HepG2 (cell line): ENCODE results near the gene ARMC2. TPM values are rescaled to one million over a fixed set of nuclear protein-coding genes. Genes with fewer than 3 reads are reported as not detected.

ENCODE experiments used
- ARHGAP35 ChIP-seq: sonication (generic); formaldehyde crosslinking; IDR thresholded peaks from 2 replicates; pipeline ENCODE4 v1.9.0; 2022; ENCODE audit warnings: mild to moderate bottlenecking, inconsistent platforms, moderate library complexity, missing genetic modification reagents, borderline replicate concordance
- ARNT ChIP-seq: fragments of 450-650 bp; IDR thresholded peaks from 2 replicates; pipeline ENCODE4 v1.6.1; 2017
- ELF1 ChIP-seq: sonication (generic); formaldehyde crosslinking; IDR thresholded peaks from 2 replicates; pipeline ENCODE4 v1.4.0; 2020; ENCODE audit warnings: missing genetic modification reagents
- FUBP1 ChIP-seq: sonication (generic); formaldehyde crosslinking; IDR thresholded peaks from 2 replicates; pipeline ENCODE4 v1.5.1; 2020; ENCODE audit warnings: missing genetic modification reagents, mild to moderate bottlenecking, borderline replicate concordance
- HOXA9 ChIP-seq: sonication (generic); formaldehyde crosslinking; IDR thresholded peaks from 2 replicates; pipeline ENCODE4 v1.8.1; 2022; ENCODE audit warnings: missing genetic modification reagents, mild to moderate bottlenecking, moderate library complexity, borderline replicate concordance
- KDM5A ChIP-seq: fragments of 200-600 bp; sonication (generic); IDR thresholded peaks from 2 replicates; pipeline ENCODE4 v1.7.0; 2018; ENCODE audit warnings: antibody characterized with exemption, mild to moderate bottlenecking, low read length, borderline replicate concordance
- NFAT5 ChIP-seq: sonication (generic); formaldehyde crosslinking; IDR thresholded peaks from 2 replicates; pipeline ENCODE4 v1.4.0; 2020; ENCODE audit warnings: missing genetic modification reagents
- NFE2L1 ChIP-seq: sonication (generic); formaldehyde crosslinking; IDR thresholded peaks from 2 replicates; pipeline ENCODE4 v1.4.0; 2020; ENCODE audit warnings: missing genetic modification reagents, mild to moderate bottlenecking, borderline replicate concordance
- NFYC ChIP-seq: IDR thresholded peaks from 2 replicates; pipeline ENCODE4 v1.6.1; 2016; ENCODE audit warnings: missing genetic modification reagents, missing compliant biosample characterization
- NR3C1 ChIP-seq: sonication (generic); formaldehyde crosslinking; IDR thresholded peaks from 2 replicates; pipeline ENCODE4 v1.4.0; 2020; ENCODE audit warnings: missing genetic modification reagents
- PBX2 ChIP-seq: IDR thresholded peaks from 2 replicates; pipeline ENCODE4 v1.6.1; 2016; ENCODE audit warnings: control low read depth
- PHF21A ChIP-seq: sonication (generic); formaldehyde crosslinking; IDR thresholded peaks from 2 replicates; pipeline ENCODE4 v1.5.0; 2020; ENCODE audit warnings: mild to moderate bottlenecking, missing genetic modification reagents
- SUZ12 ChIP-seq: fragments of 150-350 bp; IDR thresholded peaks from 2 replicates; pipeline ENCODE4 v1.6.1; 2014; ENCODE audit warnings: low read depth, low read length
- TBX3 ChIP-seq: fragments of 450-650 bp; IDR thresholded peaks from 2 replicates; pipeline ENCODE4 v1.6.1; 2017; ENCODE audit warnings: antibody characterized with exemption, mild to moderate bottlenecking, inconsistent platforms, borderline replicate concordance
- ZBTB43 ChIP-seq: sonication (generic); formaldehyde crosslinking; conservative IDR thresholded peaks from 2 replicates; pipeline ENCODE4 v1.4.0; 2020; ENCODE audit warnings: missing genetic modification reagents
- ZEB1 ChIP-seq: IDR thresholded peaks from 2 replicates; pipeline ENCODE4 v1.6.1; 2012; ENCODE audit warnings: mild to moderate bottlenecking, low read depth, inconsistent platforms; ENCODE audit not compliant: insufficient replicate concordance
- ZNF274 ChIP-seq: sonication (generic); formaldehyde crosslinking; IDR thresholded peaks from 2 replicates; pipeline ENCODE4 v1.5.1; 2020; ENCODE audit warnings: mild to moderate bottlenecking, missing genetic modification reagents
- ZNF569 ChIP-seq: sonication (generic); formaldehyde crosslinking; IDR thresholded peaks from 2 replicates; pipeline ENCODE4 v1.5.0; 2020; ENCODE audit warnings: mild to moderate bottlenecking, missing genetic modification reagents, moderate library complexity, borderline replicate concordance
- ZNF766 ChIP-seq: sonication (generic); formaldehyde crosslinking; IDR thresholded peaks from 2 replicates; pipeline ENCODE4 v1.5.0; 2020; ENCODE audit warnings: missing genetic modification reagents, borderline replicate concordance
- ZNF792 ChIP-seq: IDR thresholded peaks from 2 replicates; pipeline ENCODE4 v1.6.1; 2016
- ZSCAN21 ChIP-seq: sonication (generic); formaldehyde crosslinking; IDR thresholded peaks from 2 replicates; pipeline ENCODE4 v1.8.0; 2022; ENCODE audit warnings: mild to moderate bottlenecking, missing genetic modification reagents, moderate library complexity, borderline replicate concordance
- polyA plus RNA-seq, 8 experiments: library from polyadenylated mRNA; depleted of rRNA in 3 of 8; stranded (reverse) in 7 of 8; unstranded in 1 of 8; fragments of >200 nt; fragmentation: Illumina TruSeq in 4 of 8; extraction: Trizol in 4 of 8; gene quantifications; 2 replicates each; pipeline versions ENCODE4 v1.2.1 to v1.2.3, GENCODE V29; 2011 to 2016; ENCODE audit warnings: low read depth in 4 of 8, missing spikeins in 1 of 8, mixed read lengths in 1 of 8; ENCODE audit not compliant: insufficient read depth in 1 of 8
- total RNA-seq, 5 experiments: library from RNA; depleted of rRNA; stranded (reverse); fragments of >200 nt; fragmentation: Illumina TruSeq; extraction: Trizol; gene quantifications; 2 replicates each; pipeline ENCODE4 v1.2.3, GENCODE V29; 2016; ENCODE audit warnings: low read depth in 1 of 5

ARMC2 gene
- total and polyA plus RNA-seq, 2 of the 13 experiments (the other 11 are each of a cell fraction or from before 2014, with no cell fraction given), result 1.4 to 3.2 TPM

- peak; percentile 93 for TF ChIP-seq PBX2
- peak; percentile 40; the same call in 1 of the 2 replicates for TF ChIP-seq PHF21A (CRISPR knock-in tag)
- TF ChIP-seq ARHGAP35 (CRISPR knock-in tag), result no peak
- no peak for TF ChIP-seq NFAT5 (CRISPR knock-in tag)
- TF ChIP-seq NR3C1, result no peak
- TF ChIP-seq TBX3, result no peak
- TF ChIP-seq ZEB1, result peak; percentile 92
- TF ChIP-seq ARNT, result no peak
- peak; percentile 54; the same call in 1 of the 2 replicates for TF ChIP-seq ZSCAN21 (CRISPR knock-in tag)
- no peak for TF ChIP-seq ZBTB43
- no peak for TF ChIP-seq FUBP1 (CRISPR knock-in tag)
- no peak for TF ChIP-seq NFE2L1 (CRISPR knock-in tag)
- no peak for TF ChIP-seq ZNF766
- 0 out of 2 replicates have a peak, but pooled peaks have one; percentile 60 for TF ChIP-seq ZNF274 (CRISPR knock-in tag)
- TF ChIP-seq SUZ12, result no peak
- no peak for TF ChIP-seq ZNF792
- no peak for TF ChIP-seq KDM5A
- peak; percentile 87 for TF ChIP-seq NFYC (CRISPR knock-in tag)
- no peak for TF ChIP-seq ELF1
- no peak for TF ChIP-seq HOXA9 (CRISPR knock-in tag)
- TF ChIP-seq ZNF569 (CRISPR knock-in tag), result no peak
These were observed 161.2 kb downstream of the ARMC2 start (continued) for GRCh38 chr6:109009236-109009961.
